IMR-90 (cell line): ENCODE data around the gene CPSF4. TPM values are rescaled to one million over a fixed set of nuclear protein-coding genes. Genes with fewer than 3 reads are reported as not detected.

ENCODE experiments used
- ATAC-seq: fragments of 200-7000 bp; cut with Tn5 transposase; 2 replicates; pipeline ENCODE4 v1.9.1; 2020; ENCODE audit warnings: low read depth, mild to moderate bottlenecking, moderate library complexity
- BruUV-seq: library from RNA; stranded (reverse); fragments of 400-500 nt; replicated peaks from 2 replicates; lab custom pipeline; 2021; lab: Mats Ljungman, UMichigan
- CTCF ChIA-PET: fragments of 300-600 bp; formaldehyde crosslinking; extraction: SDS; loops from one replicate; lab custom pipeline; 2021; ENCODE audit warnings: antibody characterized with exemption; lab: Yijun Ruan, JAX
- POLR2A ChIA-PET: fragments of 300-600 bp; sonication (Branson Sonifier 250); formaldehyde crosslinking; loops from one replicate; lab custom pipeline; 2022; ENCODE audit warnings: antibody characterized with exemption; ENCODE audit not compliant: unreplicated experiment; lab: Charles Lee
- DNase-seq: peaks from one replicate; pipeline ENCODE4 v3.0.0; 2013
- H2AFZ ChIP-seq: replicated peaks from 2 replicates; pipeline ENCODE3; 2013; ENCODE audit warnings: low read length, mild to moderate bottlenecking; ENCODE audit not compliant: poor library complexity
- H2AK5ac ChIP-seq: 2 replicates; pipeline ENCODE4 v1.6.1; 2013; ENCODE audit warnings: low read depth, low read length, inconsistent platforms
- H2AK9ac ChIP-seq: replicated peaks from 2 replicates; pipeline ENCODE3; 2013; ENCODE audit warnings: mild to moderate bottlenecking, low read depth, low read length, moderate library complexity; ENCODE audit not compliant: poor library complexity
- H2BK120ac ChIP-seq: 2 replicates; pipeline ENCODE4 v1.6.1; 2013; ENCODE audit warnings: low read depth, low read length, inconsistent platforms
- H2BK15ac ChIP-seq: 3 replicates; pipeline ENCODE4 v1.6.1; 2013; ENCODE audit warnings: low read depth, low read length, inconsistent platforms
- H2BK20ac ChIP-seq: 2 replicates; pipeline ENCODE4 v1.6.1; 2013; ENCODE audit warnings: low read depth, mild to moderate bottlenecking, inconsistent platforms, low read length, moderate library complexity
- H2BK5ac ChIP-seq: 2 replicates; pipeline ENCODE4 v1.6.1; 2013; ENCODE audit warnings: mild to moderate bottlenecking, low read depth, low read length, inconsistent platforms; ENCODE audit not compliant: poor library complexity, severe bottlenecking
- H3K14ac ChIP-seq: replicated peaks from 2 replicates; pipeline ENCODE4 v1.6.1; 2013; ENCODE audit warnings: low read depth, low read length, inconsistent platforms
- H3K18ac ChIP-seq: 2 replicates; pipeline ENCODE4 v1.6.1; 2013; ENCODE audit warnings: low read depth, low read length, control low read depth
- H3K23ac ChIP-seq: 2 replicates; pipeline ENCODE4 v1.6.1; 2013; ENCODE audit warnings: low read depth, low read length, inconsistent platforms
- H3K27ac ChIP-seq: 2 replicates; pipeline ENCODE4 v1.5.1; 2013; ENCODE audit warnings: mild to moderate bottlenecking, control low read depth, low read length; ENCODE audit not compliant: insufficient read depth
- H3K27me3 ChIP-seq: 2 replicates; pipeline ENCODE4 v1.6.1; 2013; ENCODE audit warnings: low read length; ENCODE audit not compliant: control insufficient read depth, insufficient read depth
- H3K36me3 ChIP-seq: 2 replicates; pipeline ENCODE4 v1.6.1; 2013; ENCODE audit warnings: low read length, mixed read lengths; ENCODE audit not compliant: control insufficient read depth, insufficient read depth
- H3K4ac ChIP-seq: 2 replicates; pipeline ENCODE4 v1.6.1; 2013; ENCODE audit warnings: low read depth, low read length, inconsistent platforms
- H3K4me1 ChIP-seq: 2 replicates; pipeline ENCODE4 v1.6.1; 2013; ENCODE audit warnings: low read length, mixed read lengths; ENCODE audit not compliant: control insufficient read depth, insufficient read depth
- H3K4me2 ChIP-seq: 2 replicates; pipeline ENCODE4 v1.6.1; 2013; ENCODE audit warnings: low read depth, mild to moderate bottlenecking, control low read depth, low read length, moderate library complexity
- H3K4me3 ChIP-seq: 2 replicates; pipeline ENCODE4 v1.5.1; 2013; ENCODE audit warnings: low read depth, mild to moderate bottlenecking, control low read depth, low read length, moderate library complexity; ENCODE audit not compliant: insufficient read depth
- H3K56ac ChIP-seq: 2 replicates; pipeline ENCODE4 v1.6.1; 2013; ENCODE audit warnings: low read length, inconsistent platforms; ENCODE audit not compliant: insufficient read depth; ENCODE audit errors: extremely low read depth
- H3K79me1 ChIP-seq, 2 experiments: 2 replicates each; pipeline ENCODE4 v1.6.1; 2013; ENCODE audit warnings: low read length in 2 of 2, inconsistent platforms in 1 of 2, low read depth in 1 of 2
- H3K9ac ChIP-seq: 2 replicates; pipeline ENCODE4 v1.6.1; 2013; ENCODE audit warnings: low read depth, low read length, control low read depth
- H3K9me1 ChIP-seq: 2 replicates; pipeline ENCODE4 v1.6.1; 2013; ENCODE audit warnings: low read length, inconsistent platforms; ENCODE audit not compliant: insufficient read depth
- H3K9me3 ChIP-seq: 2 replicates; pipeline ENCODE4 v1.6.1; 2013; ENCODE audit warnings: low read length; ENCODE audit not compliant: control insufficient read depth, insufficient read depth
- H4K20me1 ChIP-seq: 2 replicates; pipeline ENCODE4 v1.6.1; 2013; ENCODE audit warnings: low read length, inconsistent platforms; ENCODE audit not compliant: insufficient read depth
- H4K5ac ChIP-seq: 2 replicates; pipeline ENCODE4 v1.6.1; 2013; ENCODE audit warnings: mild to moderate bottlenecking, low read depth, low read length, control low read depth
- H4K8ac ChIP-seq, 2 experiments: 2 replicates each; pipeline ENCODE4 v1.6.1; 2013; ENCODE audit warnings: low read depth in 2 of 2, low read length in 2 of 2, control low read depth in 1 of 2, inconsistent platforms in 1 of 2
- H4K91ac ChIP-seq: 2 replicates; pipeline ENCODE4 v1.6.1; 2013; ENCODE audit warnings: low read depth, low read length, inconsistent platforms; ENCODE audit not compliant: insufficient read depth
- BHLHE40 ChIP-seq: fragments of 150-350 bp; IDR thresholded peaks from 2 replicates; pipeline ENCODE4 v1.6.1; 2016; ENCODE audit warnings: mild to moderate bottlenecking, low read depth, low read length
- CEBPB ChIP-seq: IDR thresholded peaks from 2 replicates; pipeline ENCODE4 v1.6.1; 2012; ENCODE audit warnings: low read depth, low read length, improper control_type of control experiment
- CHD1 ChIP-seq: IDR thresholded peaks from 2 replicates; pipeline ENCODE4 v1.6.1; 2012; ENCODE audit warnings: low read depth, low read length, improper control_type of control experiment
- FOS ChIP-seq: fragments of 150-350 bp; IDR thresholded peaks from 2 replicates; pipeline ENCODE4 v1.6.1; 2016; ENCODE audit warnings: low read depth, low read length
- MAFK ChIP-seq: IDR thresholded peaks from 2 replicates; pipeline ENCODE4 v1.6.1; 2012; ENCODE audit warnings: low read depth, low read length, improper control_type of control experiment
- MAZ ChIP-seq: IDR thresholded peaks from 2 replicates; pipeline ENCODE4 v1.6.1; 2012; ENCODE audit warnings: low read depth, mild to moderate bottlenecking, low read length, improper control_type of control experiment, moderate library complexity, borderline replicate concordance
- MXI1 ChIP-seq: IDR thresholded peaks from 2 replicates; pipeline ENCODE4 v1.6.1; 2012; ENCODE audit warnings: low read depth, mild to moderate bottlenecking, low read length, moderate library complexity, borderline replicate concordance
- NFE2L2 ChIP-seq: fragments of 150-350 bp; IDR thresholded peaks from 2 replicates; pipeline ENCODE4 v1.6.1; 2016; ENCODE audit warnings: low read depth, mild to moderate bottlenecking, low read length
- POLR2A ChIP-seq: IDR thresholded peaks from 2 replicates; pipeline ENCODE4 v1.6.1; 2012; ENCODE audit warnings: mild to moderate bottlenecking, low read depth, low read length
- RAD21 ChIP-seq: IDR thresholded peaks from 2 replicates; pipeline ENCODE4 v1.6.1; 2012; ENCODE audit warnings: low read length, improper control_type of control experiment
- RCOR1 ChIP-seq: IDR thresholded peaks from 2 replicates; pipeline ENCODE4 v1.6.1; 2012; ENCODE audit warnings: mild to moderate bottlenecking, low read length, improper control_type of control experiment; ENCODE audit not compliant: insufficient replicate concordance
- RFX5 ChIP-seq: IDR thresholded peaks from 2 replicates; pipeline ENCODE4 v1.8.0; 2012; ENCODE audit warnings: low read depth, mild to moderate bottlenecking, low read length, moderate library complexity
- WGBS, 2 experiments: methylation state at CpG; one replicate each; pipeline versions ENCODE4 v1.1.5 to v1.1.7; 2013; ENCODE audit warnings: missing lambda C conversion rate in 2 of 2; ENCODE audit not compliant: insufficient read length in 1 of 2; ENCODE audit errors: extremely low coverage in 2 of 2; 5-methylcytosine and 5-hydroxymethylcytosine counted together
- dilution Hi-C: fragments of 300-500 bp; cut with HindIII; formaldehyde crosslinking; loops from one replicate; pipeline ENCODE4 v1.14.3; 2018; ENCODE audit warnings: low sequenced_read_pairs; ENCODE audit not compliant: unreplicated experiment
- in situ Hi-C: fragments of 300-500 bp; cut with MboI; formaldehyde crosslinking; loops from 3 replicates; pipeline ENCODE4 v1.14.3; 2019; ENCODE audit warnings: low sequenced_read_pairs, inconsistent platforms, mixed read lengths
- intact Hi-C: fragments of 100-400 bp; cut with micrococcal nuclease; formaldehyde crosslinking; loops from 2 replicates; pipeline ENCODE4 v1.10.0; 2022
- polyA plus RNA-seq, 3 experiments: library from polyadenylated mRNA; depleted of rRNA; stranded (reverse); fragments of >200 nt; gene quantifications; 2 replicates each; pipeline ENCODE4 v1.2.3, GENCODE V29; 2012; ENCODE audit warnings: low replicate concordance in 1 of 3
- total RNA-seq: library from RNA; depleted of rRNA; stranded (reverse); fragments of >200 nt; gene quantifications from 2 replicates; pipeline ENCODE4 v1.2.3, GENCODE V29; 2012
- TF ChIP-seq, protein P1 (sequence below): fragments of 150-350 bp; IDR thresholded peaks from 2 replicates; pipeline ENCODE4 v1.6.1; 2016; ENCODE audit warnings: low read depth, mild to moderate bottlenecking, low read length, moderate library complexity, borderline replicate concordance
- TF ChIP-seq, protein P2 (sequence below): fragments of 150-350 bp; IDR thresholded peaks from 2 replicates; pipeline ENCODE4 v1.6.1; 2017; ENCODE audit warnings: mild to moderate bottlenecking, antibody characterized with exemption, low read length, low read depth

Gene CPSF4
- total and polyA plus RNA-seq, 2 of the 4 experiments (the other 2 are of a cell fraction), result 23.8 to 44.9 TPM

DNA sequence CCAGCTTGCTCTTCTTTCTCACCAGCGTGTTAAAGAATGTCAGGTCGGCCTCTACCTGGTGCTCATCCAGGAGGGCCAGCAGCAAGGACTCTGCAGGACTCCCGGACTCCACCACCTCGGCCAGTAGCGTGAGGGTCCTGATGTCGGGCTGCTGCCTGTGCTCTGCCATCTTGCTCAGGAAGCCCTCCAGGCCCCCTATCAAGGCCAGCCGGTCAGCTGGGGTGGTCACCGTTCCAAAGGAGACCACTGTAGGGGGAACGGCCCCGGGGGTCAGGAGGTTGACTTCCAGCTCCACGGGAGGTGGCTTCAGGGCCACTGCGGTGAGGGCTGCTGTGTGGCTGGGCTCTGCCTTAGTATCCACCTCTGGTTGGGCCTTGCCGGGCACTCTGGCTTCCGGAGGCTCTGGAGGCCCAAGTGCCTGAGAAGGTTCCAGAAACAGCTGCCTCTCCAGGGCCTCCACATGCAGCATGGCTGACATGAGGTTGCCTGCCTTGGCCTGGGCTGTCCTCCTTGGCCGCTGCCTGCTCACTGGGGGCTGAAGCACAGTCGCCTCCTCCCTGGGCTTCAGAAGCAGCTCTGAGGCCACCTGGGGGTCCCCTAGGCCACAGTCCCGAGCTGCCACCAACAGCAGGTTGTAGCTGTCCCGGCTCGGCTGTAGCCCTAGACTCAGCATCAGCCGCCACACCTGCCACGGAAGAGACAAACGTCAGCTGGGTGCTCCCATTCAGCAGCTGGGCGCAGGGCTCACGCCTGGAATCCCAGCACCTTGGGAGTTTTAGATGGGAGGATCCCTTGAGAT, 13.6 kb upstream of the CPSF4 start:
- no peaks in the 10 kb centered on the region for H3K27me3 ChIP-seq
- H2BK15ac ChIP-seq, result no peak overlapping the region
- no peak overlapping the region for H2AFZ ChIP-seq
- no peaks in the 10 kb centered on the region; a peak in 2 of 4 replicates for H3K79me1 ChIP-seq
- H3K9ac ChIP-seq, result no peak overlapping the region
- dilution Hi-C loops (no loop called here), in situ Hi-C loops (no loop called here), intact Hi-C loops (no loop called here)
- no peak overlapping the region for H3K4me2 ChIP-seq
- no peak overlapping the region for H3K18ac ChIP-seq
- DNase-seq (no peak), ATAC-seq (no peak)
- POLR2A ChIA-PET, result no interaction called here
- H3K56ac ChIP-seq, result no peak overlapping the region
- H2AK9ac ChIP-seq, result no peak overlapping the region
- H4K8ac ChIP-seq, result no peak overlapping the region
- H3K9me1 ChIP-seq, result no peaks in the 10 kb centered on the region
- no peak overlapping the region for H3K23ac ChIP-seq
- no TSS peak for BruUV-seq
- TF ChIP-seq MAFK (no peak), RFX5 (no peak), POLR2A (no peak), BHLHE40 (no peak), RAD21 (no peak), NFE2L2 (no peak), CEBPB (no peak), MXI1 (no peak), MAZ (no peak), CHD1 (no peak), RCOR1 (no peak), FOS (no peak)
- TF ChIP-seq, protein P1, sequence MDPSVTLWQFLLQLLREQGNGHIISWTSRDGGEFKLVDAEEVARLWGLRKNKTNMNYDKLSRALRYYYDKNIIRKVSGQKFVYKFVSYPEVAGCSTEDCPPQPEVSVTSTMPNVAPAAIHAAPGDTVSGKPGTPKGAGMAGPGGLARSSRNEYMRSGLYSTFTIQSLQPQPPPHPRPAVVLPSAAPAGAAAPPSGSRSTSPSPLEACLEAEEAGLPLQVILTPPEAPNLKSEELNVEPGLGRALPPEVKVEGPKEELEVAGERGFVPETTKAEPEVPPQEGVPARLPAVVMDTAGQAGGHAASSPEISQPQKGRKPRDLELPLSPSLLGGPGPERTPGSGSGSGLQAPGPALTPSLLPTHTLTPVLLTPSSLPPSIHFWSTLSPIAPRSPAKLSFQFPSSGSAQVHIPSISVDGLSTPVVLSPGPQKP, result no peak
- TF ChIP-seq, protein P2, sequence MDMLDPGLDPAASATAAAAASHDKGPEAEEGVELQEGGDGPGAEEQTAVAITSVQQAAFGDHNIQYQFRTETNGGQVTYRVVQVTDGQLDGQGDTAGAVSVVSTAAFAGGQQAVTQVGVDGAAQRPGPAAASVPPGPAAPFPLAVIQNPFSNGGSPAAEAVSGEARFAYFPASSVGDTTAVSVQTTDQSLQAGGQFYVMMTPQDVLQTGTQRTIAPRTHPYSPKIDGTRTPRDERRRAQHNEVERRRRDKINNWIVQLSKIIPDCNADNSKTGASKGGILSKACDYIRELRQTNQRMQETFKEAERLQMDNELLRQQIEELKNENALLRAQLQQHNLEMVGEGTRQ, result no peak
- H4K20me1 ChIP-seq, result no peaks in the 10 kb centered on the region
- H3K14ac ChIP-seq, result no peak overlapping the region
- no peak overlapping the region for H4K5ac ChIP-seq
- H3K4me1 ChIP-seq, result no peaks in the 10 kb centered on the region
- no peak overlapping the region for H2BK20ac ChIP-seq
- no peak overlapping the region for H3K4ac ChIP-seq
- H2BK120ac ChIP-seq, result no peak overlapping the region
- CTCF ChIA-PET, result no interaction called here
- no peak overlapping the region for H2BK5ac ChIP-seq
- no peak overlapping the region for H4K91ac ChIP-seq
- WGBS, 2 experiments, result 96% methylated on average over 11 of the region's 24 CpGs; no CpG with 5 or more reads in 1 of the 2 experiments
- H3K36me3 ChIP-seq, result peaks cover 53% of the 10 kb centered on the region
- H3K9me3 ChIP-seq, result no peaks in the 10 kb centered on the region
- H3K27ac ChIP-seq, result no peak overlapping the region
- no peak overlapping the region for H2AK5ac ChIP-seq
- H3K4me3 ChIP-seq, result no peak overlapping the region
